Endothelial cell of hepatic sinusoid (primary cell): ENCODE measurements around the gene DOCK9.

Experiments
- in situ Hi-C: cut with HindIII; loops from 2 replicates; pipeline ENCODE4 v1.10.0; 2017; ENCODE audit warnings: low sequenced_read_pairs

Gene DOCK9

GRCh38 chr13:98976338-98976737, 1.5 kb downstream of the DOCK9 start:
- in situ Hi-C loops, result no loop called here

DNA sequence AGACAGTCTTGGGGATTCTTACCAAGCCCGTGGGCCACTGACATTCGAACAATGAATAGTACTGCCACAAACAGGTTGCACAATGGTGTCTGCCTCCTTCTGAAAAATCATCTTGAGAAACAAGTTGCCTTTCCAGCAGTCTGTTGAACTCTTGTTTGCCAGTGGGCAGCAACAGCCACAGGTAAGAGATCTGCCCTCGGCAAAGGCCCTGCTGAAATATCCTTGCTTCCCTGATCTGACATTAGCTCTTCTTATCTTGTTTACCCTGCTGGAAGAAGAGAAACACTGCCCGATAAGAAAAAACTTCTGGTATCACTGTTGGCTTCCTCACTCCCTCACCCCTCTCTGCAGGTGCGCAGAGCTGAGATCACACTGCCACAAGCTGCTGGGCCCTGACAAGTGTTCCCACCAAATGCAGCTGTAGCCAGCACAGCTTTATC, 2.0 kb downstream of the DOCK9 start:
- in situ Hi-C loops, result no loop called here

DNA sequence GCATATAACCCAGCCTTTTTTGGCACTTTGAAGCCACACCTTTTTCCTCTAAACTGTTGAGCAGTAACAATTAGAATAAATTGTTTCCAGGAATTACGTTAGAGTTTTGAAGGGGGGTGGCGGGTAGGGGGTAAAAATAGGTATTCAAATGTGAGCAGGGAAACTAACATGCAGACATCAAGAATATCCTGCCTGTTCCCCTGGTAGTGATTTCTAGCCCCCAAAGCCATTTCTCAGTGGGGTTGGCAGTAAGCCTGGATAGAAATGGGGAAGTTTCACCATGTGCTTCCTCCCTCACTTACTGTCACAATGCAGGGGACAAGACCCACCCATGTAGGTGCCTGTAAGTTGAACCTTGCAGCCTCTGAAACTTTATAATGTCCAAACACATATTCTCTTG, 3.8 kb downstream of the DOCK9 start:
- in situ Hi-C loops, result no loop called here

DNA sequence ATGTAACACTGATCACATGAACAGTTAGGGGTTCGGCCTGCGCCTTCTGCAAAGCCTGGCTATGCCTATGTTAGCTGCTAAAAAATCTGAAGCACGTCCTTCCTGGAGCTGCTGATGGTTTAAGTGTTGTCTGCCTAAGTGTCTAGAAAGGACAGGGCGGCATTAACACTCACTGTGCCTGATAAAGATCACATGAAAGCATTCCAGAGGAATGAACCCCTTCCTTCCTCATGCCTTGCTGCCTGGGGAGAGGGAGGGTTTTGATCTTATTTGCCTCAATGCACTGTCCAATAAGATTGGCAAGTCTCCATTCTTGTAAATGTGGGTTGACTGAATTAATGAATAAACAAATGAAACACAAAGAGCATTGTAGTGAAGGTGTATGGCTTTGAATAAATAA, 5.2 kb downstream of the DOCK9 start:
- in situ Hi-C loops, result no loop called here

- in situ Hi-C loops, result no loop called here
Observed at GRCh38 chr13:98972059-98972458, 5.8 kb downstream of the DOCK9 start.

- in situ Hi-C loops, result no loop called here
Observed at GRCh38 chr13:98970330-98970729, 7.5 kb downstream of the DOCK9 start.

DNA sequence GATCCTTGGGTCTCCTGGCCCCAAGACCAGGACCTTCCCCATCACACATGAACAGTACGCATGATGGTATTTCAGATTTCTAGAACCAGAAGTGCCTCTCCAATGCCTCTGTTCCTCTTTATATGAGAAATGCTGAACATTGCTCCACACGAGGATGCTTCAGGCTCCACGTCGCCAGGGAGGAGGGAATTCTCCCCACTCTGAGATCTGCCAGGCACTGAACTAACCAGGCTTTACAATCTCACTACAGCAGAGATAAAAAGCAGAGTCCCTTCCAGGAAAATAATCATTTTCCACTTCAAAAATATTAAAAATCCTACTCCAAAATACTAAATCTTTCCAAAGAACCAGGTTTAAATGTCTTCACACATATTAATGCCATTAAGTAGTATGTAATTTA, 10.4 kb downstream of the DOCK9 start:
- in situ Hi-C loops, result no loop called here

DNA sequence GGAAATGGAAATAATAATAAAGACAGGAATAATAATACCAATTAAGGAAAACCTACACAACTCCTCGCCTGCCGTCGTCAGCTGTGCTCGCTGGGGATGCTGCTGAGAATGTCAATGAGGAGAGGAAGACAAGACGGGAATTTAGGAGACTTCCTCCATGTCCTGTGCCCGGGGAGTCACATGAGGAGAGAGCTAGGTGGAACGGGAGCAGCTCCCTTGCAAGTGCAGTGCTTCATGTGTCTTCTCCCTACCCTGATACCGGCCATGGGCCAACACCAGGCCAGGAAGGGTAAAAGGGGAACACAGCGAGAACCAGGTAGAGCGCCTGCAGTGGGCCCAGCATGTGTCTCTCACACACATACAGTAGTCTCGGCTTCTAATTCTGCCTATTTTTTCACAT, 11.8 kb downstream of the DOCK9 start:
- in situ Hi-C loops, result no loop called here

DNA sequence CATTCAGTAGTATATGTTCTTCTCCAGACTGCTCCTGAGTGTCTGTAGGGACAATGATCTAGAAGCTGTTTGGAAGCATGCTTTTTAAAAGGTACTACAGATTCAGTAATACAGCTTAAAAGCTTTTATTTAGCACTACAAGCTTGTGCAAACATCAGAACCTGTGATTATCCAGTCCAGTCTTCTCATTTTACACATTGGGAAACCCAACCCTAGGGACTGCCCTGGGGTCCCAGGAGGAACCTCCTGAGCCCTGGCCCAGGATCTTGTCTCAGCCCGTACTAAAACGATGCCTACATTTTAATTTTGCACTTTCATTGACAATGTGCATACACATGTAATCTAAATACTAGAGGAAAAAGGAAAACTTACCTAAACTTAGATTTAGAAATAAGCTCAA, 12.5 kb downstream of the DOCK9 start:
- in situ Hi-C loops, result no loop called here

DNA sequence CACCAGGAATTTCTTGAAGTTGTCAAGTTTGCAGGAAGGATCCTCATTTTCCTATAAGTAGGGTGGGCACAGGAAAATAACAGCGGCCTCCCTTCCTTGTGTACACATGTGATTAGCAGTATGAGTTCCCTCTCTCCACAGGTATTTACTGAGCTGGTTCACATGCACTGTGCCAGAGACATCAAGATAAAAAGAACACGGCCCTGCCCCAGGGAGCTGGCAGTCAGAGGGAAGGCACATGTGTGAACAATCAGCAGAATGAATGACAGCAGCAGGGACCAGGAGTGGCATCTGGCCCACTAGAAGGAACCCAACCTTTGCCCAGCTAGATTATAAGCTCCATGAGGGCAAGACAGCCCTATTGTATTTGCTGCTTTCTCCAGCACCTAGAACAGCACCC, 13.9 kb downstream of the DOCK9 start:
- in situ Hi-C loops, result loop anchor here (5.0 kb wide), 1 partner anchor 87 kb away; no protein-coding TSS in a partner anchor

DNA sequence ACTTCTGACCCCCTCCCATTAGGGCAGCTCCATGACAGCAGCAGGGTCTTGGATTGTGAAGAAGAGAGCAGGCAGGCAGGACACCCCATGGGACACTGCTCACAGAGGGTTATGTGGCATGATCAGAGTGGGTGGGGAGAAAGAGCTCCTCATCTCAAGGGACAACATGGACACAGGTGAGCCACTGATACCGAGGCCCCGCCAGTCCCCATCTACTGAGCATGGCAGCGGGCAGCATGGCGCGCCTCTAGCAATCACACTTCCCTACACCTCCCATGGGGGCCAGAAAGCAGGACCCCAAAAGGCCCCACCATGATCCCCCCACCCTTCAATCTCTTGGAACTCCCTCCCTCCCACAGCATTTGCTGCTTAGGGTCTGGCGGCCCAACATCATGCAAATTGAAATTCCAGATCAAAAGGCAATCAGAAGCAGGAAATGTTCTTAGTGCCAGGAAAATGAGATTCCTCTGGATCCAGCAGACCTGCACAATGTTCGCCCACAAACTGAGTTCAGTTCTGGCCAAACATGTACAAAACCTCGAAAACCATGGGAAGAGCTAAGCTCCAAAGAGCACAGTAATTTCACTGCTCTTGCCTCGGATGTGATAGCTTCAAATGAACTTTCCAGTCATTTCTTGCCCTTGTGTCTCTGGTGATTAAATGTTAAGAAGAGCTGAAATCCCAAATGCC, 14.8 kb downstream of the DOCK9 start:
- in situ Hi-C loops, result loop anchor here (5.0 kb wide), 1 partner anchor 86 kb away; no protein-coding TSS in a partner anchor

- in situ Hi-C loops, result loop anchor here (5.0 kb wide), 1 partner anchor 84 kb away; no protein-coding TSS in a partner anchor
Observed at GRCh38 chr13:98961503-98962105, 16.3 kb downstream of the DOCK9 start.

- in situ Hi-C loops, result loop anchor here (5.0 kb wide), 1 partner anchor 84 kb away; no protein-coding TSS in a partner anchor
Observed at GRCh38 chr13:98960606-98961502, 17.0 kb downstream of the DOCK9 start.

- in situ Hi-C loops, result loop anchor here (5.0 kb wide), 1 partner anchor 83 kb away; no protein-coding TSS in a partner anchor
Observed at GRCh38 chr13:98959786-98960605, 17.9 kb downstream of the DOCK9 start.

DNA sequence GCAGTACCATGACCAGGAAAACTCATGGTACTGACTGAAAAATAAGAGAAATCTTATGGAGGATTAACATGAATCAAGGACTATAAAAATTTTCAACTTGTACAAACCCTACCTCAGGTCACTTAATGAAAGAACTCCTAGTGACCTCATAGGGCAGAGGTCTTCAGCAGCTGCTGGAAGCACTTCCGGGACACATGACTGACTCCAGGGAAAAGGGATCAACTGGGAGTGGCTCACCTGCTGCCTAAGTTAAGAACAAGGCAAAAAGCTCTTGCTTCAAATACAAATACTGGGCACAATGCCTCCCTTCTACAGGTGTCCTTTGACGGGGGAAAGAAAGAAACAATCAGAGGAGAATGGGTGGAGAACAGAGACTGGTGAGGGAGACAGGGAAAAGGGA, 18.6 kb downstream of the DOCK9 start:
- in situ Hi-C loops, result no loop called here

GRCh38 chr13:98958443-98958794, 19.4 kb downstream of the DOCK9 start:
- in situ Hi-C loops, result no loop called here

DNA sequence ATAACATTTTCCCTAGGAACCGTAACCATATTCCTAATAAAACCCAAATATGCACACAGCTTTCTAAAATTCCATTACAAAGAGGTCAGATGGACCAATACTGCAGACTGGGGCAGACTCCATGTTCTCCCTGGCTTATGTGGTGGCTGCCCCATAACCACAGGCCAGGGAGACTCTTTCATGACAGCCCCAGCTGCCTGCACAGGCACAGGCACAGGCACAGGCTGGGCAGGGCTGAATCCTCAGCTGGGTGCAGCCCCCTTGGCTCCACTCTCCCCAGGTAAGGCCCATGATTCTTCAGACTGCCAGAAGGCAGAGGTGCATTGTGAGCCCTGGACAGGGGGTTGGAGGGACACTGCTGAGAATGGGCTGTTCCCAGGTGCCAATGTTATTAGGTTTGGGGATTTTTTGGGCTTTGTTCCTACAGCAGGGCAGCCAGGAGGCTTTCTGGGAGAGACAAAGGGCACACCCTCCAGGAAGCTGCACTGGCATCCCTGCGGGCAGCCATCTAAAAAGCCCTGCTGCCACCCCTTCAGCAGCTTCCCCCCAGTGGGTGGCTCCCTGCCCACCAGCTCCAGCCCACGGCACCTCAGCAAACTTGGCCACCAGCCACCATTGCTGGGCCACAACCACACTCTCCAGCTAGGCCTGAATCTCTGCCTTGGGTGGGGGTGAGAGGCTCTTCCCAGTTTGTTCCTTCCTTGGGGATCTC, 20.0 kb downstream of the DOCK9 start:
- in situ Hi-C loops, result no loop called here

DNA sequence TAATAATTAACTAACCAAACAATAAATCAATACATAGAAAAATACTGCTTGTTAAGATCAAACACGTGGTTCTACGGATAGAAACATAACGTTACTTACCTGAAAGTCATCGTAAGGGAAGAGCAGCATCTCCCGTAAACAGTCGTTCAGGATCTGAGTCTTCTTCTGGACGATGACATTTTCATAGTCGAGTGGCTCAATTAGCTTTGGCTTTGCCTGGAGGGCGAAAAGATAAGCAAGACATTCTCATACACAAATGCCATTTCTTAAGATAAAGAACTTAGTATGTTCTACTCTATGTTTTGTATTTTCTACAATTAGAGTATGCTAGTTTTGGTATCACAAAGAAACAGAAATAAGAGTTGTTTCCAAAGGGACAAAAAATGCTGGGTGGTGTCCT, 22.5 kb downstream of the DOCK9 start:
- in situ Hi-C loops, result no loop called here

DNA sequence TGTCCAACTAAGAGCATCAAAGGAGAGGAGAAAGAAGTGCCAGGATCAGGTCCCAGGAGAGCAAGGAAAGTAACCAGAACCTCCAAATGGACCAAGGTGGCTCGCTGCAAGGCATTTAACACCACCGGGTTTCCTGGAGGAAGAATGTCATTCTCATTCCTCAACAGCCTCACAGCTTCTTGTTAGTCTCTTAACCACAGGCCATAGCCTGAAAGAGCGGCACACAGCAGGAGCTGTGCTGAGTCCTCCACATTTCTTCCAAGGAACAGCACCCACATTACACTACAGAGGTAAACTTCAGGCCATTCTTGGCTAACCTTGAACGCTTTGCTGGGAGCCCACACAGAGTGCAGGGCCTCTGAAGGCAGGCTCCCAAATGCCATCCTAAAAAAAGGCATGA, 23.6 kb downstream of the DOCK9 start:
- in situ Hi-C loops, result no loop called here

GRCh38 chr13:98951266-98951665, 26.6 kb downstream of the DOCK9 start:
- in situ Hi-C loops, result no loop called here
